Lung (tissue), 12 donors: ENCODE results near the gene ANO1. TPM values are rescaled to one million over a fixed set of nuclear protein-coding genes. Genes with fewer than 3 reads are reported as not detected.
A peak's percentile ranks its signal among the peaks of the same experiment; 100 is the strongest.

ENCODE experiments used
- ATAC-seq: fragments of 200-7000 bp; cut with Tn5 transposase; one replicate; pipeline ENCODE4 v1.9.1; 2020; ENCODE audit warnings: moderate number of reproducible peaks; ENCODE audit not compliant: insufficient read depth, low FRiP score
- DNase-seq, 3 donors: peaks; one replicate each; pipeline ENCODE4 v3.0.0-alpha.2; 2013 to 2017
- H3K27ac ChIP-seq, 2 donors: one replicate each; pipeline ENCODE4 v1.5.1; 2013; ENCODE audit warnings: mild to moderate bottlenecking in 2 of 2, moderate library complexity in 2 of 2, control low read depth in 1 of 2, inconsistent platforms in 1 of 2, low read depth in 1 of 2, low read length in 1 of 2
- H3K27me3 ChIP-seq, 3 donors: one replicate each; pipeline ENCODE4 v1.5.1; 2013; ENCODE audit warnings: low read length in 2 of 3; ENCODE audit not compliant: control insufficient read depth in 3 of 3, insufficient read depth in 3 of 3
- H3K36me3 ChIP-seq, 4 donors: one replicate each; pipeline ENCODE4 v1.5.1; 2013; ENCODE audit warnings: low read length in 4 of 4, mild to moderate bottlenecking in 1 of 4, moderate library complexity in 1 of 4; ENCODE audit not compliant: control insufficient read depth in 4 of 4, insufficient read depth in 4 of 4
- H3K4me1 ChIP-seq, 5 donors: one replicate each; pipeline ENCODE4 v1.5.1; 2013; ENCODE audit warnings: low read length in 5 of 5, mild to moderate bottlenecking in 2 of 5, moderate library complexity in 1 of 5; ENCODE audit not compliant: control insufficient read depth in 5 of 5, insufficient read depth in 5 of 5
- H3K4me3 ChIP-seq: one replicate; pipeline ENCODE4 v1.5.1; 2013; ENCODE audit warnings: mild to moderate bottlenecking, control low read depth, moderate library complexity
- H3K9ac ChIP-seq, 2 donors: one replicate each; pipeline ENCODE4 v1.5.1; 2013; ENCODE audit warnings: low read length in 2 of 2, control low read depth in 1 of 2; ENCODE audit not compliant: insufficient read depth in 1 of 2
- H3K9me3 ChIP-seq, 4 donors: one replicate each; pipeline ENCODE4 v1.5.1; 2013; ENCODE audit warnings: low read length in 3 of 4, mild to moderate bottlenecking in 1 of 4, moderate library complexity in 1 of 4; ENCODE audit not compliant: control insufficient read depth in 4 of 4, insufficient read depth in 3 of 4
- WGBS, 2 donors: extraction: QIAGEN DNeasy Blood & Tissue Kit; methylation state at CpG; one replicate each; pipeline ENCODE4 v1.1.7; 2013; 5-methylcytosine and 5-hydroxymethylcytosine counted together
- polyA plus RNA-seq, 2 donors: library from polyadenylated mRNA; stranded (reverse); fragments of 200-250 nt; gene quantifications; one replicate each; pipeline ENCODE4 v1.2.1, GENCODE V29; 2013
- total RNA-seq, 2 donors: library from RNA; depleted of rRNA in 1 of 2; stranded (reverse); fragments of >200 nt in 1 of 2; gene quantifications; one replicate each; pipeline ENCODE4 v1.2.1, GENCODE V29; 2014 to 2021
- TF ChIP-seq, protein P1 (sequence below): IDR thresholded peaks from 2 replicates; pipeline ENCODE4 v1.5.1; 2012; ENCODE audit warnings: mild to moderate bottlenecking; ENCODE audit errors: control extremely low read depth, extremely low read depth
- donor health status: control.
- donor health status: control.
- donor health status: Bipolar disorder and iron deficiency.
- donor health status: healthy.
- donor health status: DM: yes; HTN: yes; CAD: no.

Gene ANO1
- total and polyA plus RNA-seq, 4 donors = 1.2 to 10.8 (median 5.5) TPM

DNA sequence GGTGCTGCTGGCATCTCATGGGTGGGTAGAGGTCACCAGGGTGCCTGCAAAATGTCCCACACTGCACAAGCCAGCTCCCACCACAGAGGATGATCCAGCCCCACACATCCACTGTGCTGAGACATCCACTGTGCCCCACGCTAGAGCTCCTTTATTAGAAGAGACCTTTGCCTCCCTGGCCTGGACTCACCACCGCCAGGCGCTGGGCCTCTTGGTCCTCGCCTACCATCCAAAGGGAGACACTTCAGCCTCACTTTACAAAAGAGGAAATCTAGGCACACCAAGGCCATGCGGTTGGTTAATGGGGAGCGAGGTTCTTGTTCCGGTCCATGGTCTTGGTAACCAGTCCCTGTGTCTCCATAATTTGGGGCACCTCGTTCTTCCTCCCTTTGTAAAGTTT is 3.4 kb upstream of the ANO1 start:
- WGBS, 2 donors = 95 to 96% methylated on average over 8 of the region's 8 CpGs
- H3K4me3 ChIP-seq = no peak overlapping the region
- H3K27ac ChIP-seq = no peak overlapping the region
- peaks cover 0 to 38% (median 4%) of the 10 kb centered on the region in 5 donors for H3K4me1 ChIP-seq
- TF ChIP-seq, protein P1, sequence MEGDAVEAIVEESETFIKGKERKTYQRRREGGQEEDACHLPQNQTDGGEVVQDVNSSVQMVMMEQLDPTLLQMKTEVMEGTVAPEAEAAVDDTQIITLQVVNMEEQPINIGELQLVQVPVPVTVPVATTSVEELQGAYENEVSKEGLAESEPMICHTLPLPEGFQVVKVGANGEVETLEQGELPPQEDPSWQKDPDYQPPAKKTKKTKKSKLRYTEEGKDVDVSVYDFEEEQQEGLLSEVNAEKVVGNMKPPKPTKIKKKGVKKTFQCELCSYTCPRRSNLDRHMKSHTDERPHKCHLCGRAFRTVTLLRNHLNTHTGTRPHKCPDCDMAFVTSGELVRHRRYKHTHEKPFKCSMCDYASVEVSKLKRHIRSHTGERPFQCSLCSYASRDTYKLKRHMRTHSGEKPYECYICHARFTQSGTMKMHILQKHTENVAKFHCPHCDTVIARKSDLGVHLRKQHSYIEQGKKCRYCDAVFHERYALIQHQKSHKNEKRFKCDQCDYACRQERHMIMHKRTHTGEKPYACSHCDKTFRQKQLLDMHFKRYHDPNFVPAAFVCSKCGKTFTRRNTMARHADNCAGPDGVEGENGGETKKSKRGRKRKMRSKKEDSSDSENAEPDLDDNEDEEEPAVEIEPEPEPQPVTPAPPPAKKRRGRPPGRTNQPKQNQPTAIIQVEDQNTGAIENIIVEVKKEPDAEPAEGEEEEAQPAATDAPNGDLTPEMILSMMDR = no peak
- no peak overlapping the region for H3K9ac ChIP-seq
- H3K9me3 ChIP-seq = peaks cover 0 to 3% (median 0%) of the 10 kb centered on the region in 4 donors
- ATAC-seq = no peak
- no peaks in the 10 kb centered on the region for H3K36me3 ChIP-seq
- peaks cover 0 to 23% (median 10%) of the 10 kb centered on the region in 3 donors for H3K27me3 ChIP-seq
- peak in 1 of 3 donors; percentile 6 for DNase-seq

DNA sequence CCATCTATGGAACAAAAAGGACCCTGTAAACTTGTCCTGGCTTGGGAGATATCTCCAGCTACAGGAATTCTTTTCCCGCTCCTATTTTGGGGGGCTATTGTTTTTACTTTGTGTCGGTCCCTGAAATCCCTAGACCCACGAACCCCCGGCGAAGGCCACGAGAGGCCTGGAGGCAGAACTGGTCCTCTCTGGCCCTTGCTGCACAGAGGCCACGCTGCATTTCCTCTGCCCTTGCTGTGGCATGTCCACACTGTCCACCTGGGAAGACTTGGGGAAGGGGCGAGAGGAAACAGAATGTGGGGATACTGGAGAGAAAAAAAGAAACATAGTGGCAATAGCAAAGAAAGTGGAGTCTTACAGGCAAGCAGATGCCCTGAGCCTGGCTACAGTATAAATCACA is 2.3 kb upstream of the ANO1 start:
- peaks cover 0 to 38% (median 4%) of the 10 kb centered on the region in 5 donors for H3K4me1 ChIP-seq
- H3K9ac ChIP-seq = peak overlapping the region in 1 of 2 donors; percentile 42
- H3K27me3 ChIP-seq = peaks cover 0 to 26% (median 10%) of the 10 kb centered on the region in 3 donors
- H3K27ac ChIP-seq = no peak overlapping the region
- 91 to 92% methylated on average over 8 of the region's 8 CpGs for WGBS, 2 donors
- peaks cover 0 to 3% (median 0%) of the 10 kb centered on the region in 4 donors for H3K9me3 ChIP-seq
- DNase-seq (no peak), ATAC-seq (no peak)
- TF ChIP-seq, protein P1 = no peak
- no peaks in the 10 kb centered on the region for H3K36me3 ChIP-seq
- H3K4me3 ChIP-seq = no peak overlapping the region

DNA sequence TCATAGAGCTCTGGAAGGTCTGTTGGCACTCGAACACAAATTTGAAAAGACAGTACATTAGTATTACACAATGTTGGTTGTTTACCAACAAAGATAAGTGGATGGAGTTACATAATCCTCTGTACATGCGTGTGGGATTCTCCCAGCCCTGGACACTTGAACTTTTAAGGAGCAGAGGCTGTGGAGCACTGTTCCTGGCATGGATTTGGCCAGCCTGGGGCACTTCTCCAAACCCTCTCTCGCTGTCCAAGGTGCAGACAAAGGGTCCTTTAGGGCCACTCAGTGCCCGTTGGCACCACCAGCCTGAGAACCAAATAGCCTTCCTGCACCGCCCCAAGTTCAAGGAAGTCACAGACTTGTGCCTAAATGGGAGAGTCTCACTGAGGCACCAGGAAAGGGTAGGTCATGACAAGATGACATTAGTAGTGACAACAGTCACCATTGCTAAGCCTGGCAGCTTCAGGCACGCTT is 1.6 kb upstream of the ANO1 start:
- Histone ChIP-seq H3K27me3 (peaks cover 0 to 26% (median 10%) of the 10 kb centered on the region in 3 donors), H3K9me3 (peaks cover 0 to 3% (median 0%) of the 10 kb centered on the region in 4 donors), H3K4me1 (peaks cover 0 to 38% (median 4%) of the 10 kb centered on the region in 5 donors), H3K9ac (no peak overlapping the region), H3K27ac (no peak overlapping the region), H3K4me3 (no peak overlapping the region), H3K36me3 (no peaks in the 10 kb centered on the region)
- no peak for ATAC-seq
- DNase-seq = peak; percentile 34 to 87 (median 70)
- WGBS, 2 donors = 57 to 74% methylated on average over 6 of the region's 6 CpGs
- TF ChIP-seq, protein P1 = no peak
